K562 (cell line): ENCODE data around the gene IL1B. TPM values are rescaled to one million over a fixed set of nuclear protein-coding genes. Genes with fewer than 3 reads are reported as not detected.

Source experiments
- AFF4 ChIP-seq: sonication (generic); formaldehyde crosslinking; IDR thresholded peaks from 2 replicates; pipeline ENCODE4 v1.8.0; 2023; ENCODE audit warnings: mild to moderate bottlenecking, missing genetic modification reagents
- CBX8 ChIP-seq: fragments of 200-600 bp; sonication (generic); IDR thresholded peaks from 2 replicates; pipeline ENCODE4 v1.6.1; 2012; ENCODE audit warnings: borderline replicate concordance, mixed run types, low read depth, mild to moderate bottlenecking, moderate library complexity, mixed read lengths, low read length, control low read depth, inconsistent platforms; ENCODE audit not compliant: poor library complexity, severe bottlenecking; ENCODE audit errors: extremely low read depth
- L3MBTL2 ChIP-seq: fragments of 450-650 bp; IDR thresholded peaks from 2 replicates; pipeline ENCODE4 v1.6.1; 2016; ENCODE audit warnings: mild to moderate bottlenecking, moderate library complexity
- MITF ChIP-seq: IDR thresholded peaks from 2 replicates; pipeline ENCODE4 v1.6.1; 2014; ENCODE audit warnings: antibody characterized with exemption
- NKRF ChIP-seq: fragments of 450-650 bp; IDR thresholded peaks from 2 replicates; pipeline ENCODE4 v1.6.1; 2016; ENCODE audit warnings: borderline replicate concordance
- POLR2A ChIP-seq: fragments of 450-650 bp; conservative IDR thresholded peaks from 2 replicates; pipeline ENCODE4 v1.6.1; 2016
- RNF2 ChIP-seq: sonication (generic); IDR thresholded peaks from 2 replicates; pipeline ENCODE4 v1.6.1; 2016
- SMARCE1 ChIP-seq: fragments of 450-650 bp; IDR thresholded peaks from 2 replicates; pipeline ENCODE4 v1.7.1; 2016; ENCODE audit warnings: mild to moderate bottlenecking
- TEAD2 ChIP-seq: fragments of 450-650 bp; IDR thresholded peaks from 2 replicates; pipeline ENCODE4 v1.6.1; 2016; ENCODE audit warnings: missing genetic modification characterization, control low read depth, missing compliant biosample characterization
- ZBTB40 ChIP-seq, 2 experiments: fragments of 450-650 bp in 1 of 2; sonication (generic) in 1 of 2; formaldehyde crosslinking in 1 of 2; IDR thresholded peaks; 2 replicates each; pipeline versions ENCODE4 v1.7.1 to v1.9.0; 2016 to 2022; ENCODE audit warnings: inconsistent platforms in 1 of 2, mild to moderate bottlenecking in 1 of 2, missing genetic modification reagents in 1 of 2
- polyA plus RNA-seq, 8 experiments: library from polyadenylated mRNA; depleted of rRNA in 4 of 8; stranded (reverse) in 5 of 8; unstranded in 3 of 8; fragments of >200 nt; fragmentation: Nextera tagmentation in 2 of 8; fragmentation: Illumina TruSeq in 1 of 8; extraction: Ambion mirVana in 2 of 8; extraction: Trizol in 1 of 8; gene quantifications; 2 replicates each; pipeline versions ENCODE4 v1.2.1 to v1.2.3, GENCODE V29; 2011 to 2014; ENCODE audit warnings: inconsistent platforms in 1 of 8, missing spikeins in 1 of 8
- total RNA-seq, 7 experiments: library from RNA; depleted of rRNA in 6 of 7; stranded (reverse); fragments of >200 nt in 6 of 7; fragmentation: Illumina TruSeq in 2 of 7; extraction: Trizol in 2 of 7; gene quantifications; 2 replicates each; pipeline versions ENCODE4 v1.2.1 to v1.2.3, GENCODE V29; 2011 to 2021; ENCODE audit warnings: low replicate concordance in 1 of 7

Gene IL1B
- total and polyA plus RNA-seq, 9 of the 15 experiments (the other 6 are each of a cell fraction or from before 2014, with no cell fraction given) = 0.29 TPM; not detected in 8

- 0 out of 2 replicates have a peak, but pooled peaks have one; percentile 32 for TF ChIP-seq ZBTB40 (IDR thresholded peaks at IDR 0.05)
- no peak for TF ChIP-seq ZBTB40 (CRISPR knock-in tag; IDR thresholded peaks at IDR 0.05)
- 0 out of 2 replicates have a peak, but pooled peaks have one; percentile 10 for TF ChIP-seq TEAD2 (tag)
- TF ChIP-seq SMARCE1 = peak; percentile 58; the same call in 1 of the 2 replicates
- TF ChIP-seq POLR2A = no peak
- peak; percentile 85 for TF ChIP-seq L3MBTL2
- TF ChIP-seq RNF2 = no peak
- peak; percentile 49; the same call in 1 of the 2 replicates for TF ChIP-seq NKRF
- TF ChIP-seq AFF4 (CRISPR knock-in tag) = no peak
- 0 out of 2 replicates have a peak, but pooled peaks have one; percentile 26 for TF ChIP-seq MITF
- TF ChIP-seq CBX8 = no peak
These were observed 47.9 kb downstream of the IL1B start (continued) for GRCh38 chr2:112788653-112789052.
